A549 (cell line): Measurements from ENCODE around the gene ANKMY2. TPM values are rescaled to one million over a fixed set of nuclear protein-coding genes. Genes with fewer than 3 reads are reported as not detected.

Source experiments
- ATAC-seq, 2 experiments: fragments of 200-7000 bp in 1 of 2; fragments of >200 bp in 1 of 2; cut with Nextera tagmentation in 1 of 2; cut with Tn5 transposase in 1 of 2; 3 replicates each; pipeline versions ENCODE4 v1.8.0 to v1.9.1; 2018 to 2020; ENCODE audit warnings: mild to moderate bottlenecking in 1 of 2, moderate library complexity in 1 of 2
- CTCF ChIA-PET: fragments of 300-600 bp; sonication (Branson Sonifier 250); formaldehyde crosslinking; extraction: SDS; loops from one replicate; lab custom pipeline; 2021; ENCODE audit warnings: antibody characterized with exemption, inconsistent platforms; lab: Yijun Ruan, JAX
- POLR2A ChIA-PET: fragments of 350-600 bp; formaldehyde crosslinking; extraction: SDS; loops from one replicate; lab custom pipeline; 2021; ENCODE audit warnings: antibody characterized with exemption, inconsistent platforms; lab: Yijun Ruan, JAX
- DNase-seq, 2 experiments: peaks; one replicate each; pipeline versions ENCODE4 v3.0.0 to v3.0.0-alpha.2; 2011 to 2016; ENCODE audit warnings: low read depth in 1 of 2, low spot score in 1 of 2
- FAIRE-seq: peaks from 2 replicates; lab custom pipeline; 2011; peaks lifted over from hg19 to GRCh38; lab: Jason Lieb, UNC
- H3K27ac ChIP-seq, 2 experiments: fragments of >200 bp; sonication (Bioruptor Twin); formaldehyde crosslinking; 3 replicates each; pipeline ENCODE4 v1.5.1; 2016 to 2017
- H3K4me1 ChIP-seq: fragments of >200 bp; sonication (Bioruptor Twin); formaldehyde crosslinking; 3 replicates; pipeline ENCODE4 v1.6.1; 2016
- H3K4me2 ChIP-seq: fragments of >200 bp; sonication (Bioruptor Twin); formaldehyde crosslinking; 3 replicates; pipeline ENCODE4 v1.6.1; 2016
- H3K4me3 ChIP-seq: fragments of >200 bp; sonication (Bioruptor Twin); formaldehyde crosslinking; 3 replicates; pipeline ENCODE4 v1.5.1; 2016
- H3K9me3 ChIP-seq: fragments of >200 bp; sonication (Bioruptor Twin); formaldehyde crosslinking; 3 replicates; pipeline ENCODE4 v1.6.1; 2016
- BCL3 ChIP-seq: fragments of >200 bp; sonication (Bioruptor Twin); formaldehyde crosslinking; IDR thresholded peaks from 3 replicates; pipeline ENCODE4 v1.6.1; 2016
- CEBPB ChIP-seq, 2 experiments: fragments of >200 bp in 1 of 2; sonication (Bioruptor Twin) in 1 of 2; formaldehyde crosslinking in 1 of 2; IDR thresholded peaks; 2 replicates each; pipeline ENCODE4 v1.6.1; 2012 to 2016
- E2F6 ChIP-seq: IDR thresholded peaks from 2 replicates; pipeline ENCODE4 v1.6.1; 2012; ENCODE audit warnings: low read depth, borderline replicate concordance
- EHMT2 ChIP-seq: fragments of 200-600 bp; sonication (generic); IDR thresholded peaks from 2 replicates; pipeline ENCODE4 v1.6.1; 2016; ENCODE audit warnings: antibody characterized with exemption, low read depth, mild to moderate bottlenecking, moderate library complexity
- JUN ChIP-seq, 2 experiments: fragments of >200 bp; sonication (Bioruptor Twin); formaldehyde crosslinking; IDR thresholded peaks; 2 replicates in 1 of 2; 3 replicates in 1 of 2; pipeline ENCODE4 v1.6.1; 2016 to 2017
- JUNB ChIP-seq: fragments of >200 bp; sonication (Bioruptor Twin); formaldehyde crosslinking; IDR thresholded peaks from 2 replicates; pipeline ENCODE4 v1.6.1; 2016
- KDM5A ChIP-seq: fragments of 200-600 bp; sonication (generic); IDR thresholded peaks from 2 replicates; pipeline ENCODE4 v1.6.1; 2016; ENCODE audit warnings: antibody characterized with exemption, mild to moderate bottlenecking
- MAX ChIP-seq: IDR thresholded peaks from 2 replicates; pipeline ENCODE4 v1.6.1; 2012
- MYC ChIP-seq: IDR thresholded peaks from 2 replicates; pipeline ENCODE4 v1.6.1; 2012; ENCODE audit warnings: mild to moderate bottlenecking, inconsistent platforms, low read length, improper control_type of control experiment, borderline replicate concordance
- POLR2A ChIP-seq: IDR thresholded peaks from 2 replicates; pipeline ENCODE4 v1.6.1; 2012; ENCODE audit warnings: mild to moderate bottlenecking, low read length
- RAD21 ChIP-seq, 2 experiments: fragments of >200 bp in 1 of 2; sonication (Bioruptor Twin) in 1 of 2; formaldehyde crosslinking in 1 of 2; IDR thresholded peaks in 1 of 2; conservative IDR thresholded peaks in 1 of 2; 2 replicates in 1 of 2; 3 replicates in 1 of 2; pipeline ENCODE4 v1.6.1; 2012 to 2018; ENCODE audit warnings: inconsistent platforms in 1 of 2
- RARB ChIP-seq: fragments of 250-450 bp; sonication (Bioruptor Pico); IDR thresholded peaks from 2 replicates; pipeline ENCODE4 v1.8.0; 2021; ENCODE audit warnings: mild to moderate bottlenecking, moderate library complexity
- REST ChIP-seq: fragments of 200-600 bp; sonication (generic); IDR thresholded peaks from 2 replicates; pipeline ENCODE4 v1.6.1; 2016; ENCODE audit warnings: antibody characterized with exemption, mild to moderate bottlenecking, moderate library complexity
- TP53 ChIP-seq: fragments of 250-450 bp; sonication (Bioruptor Pico); IDR thresholded peaks from 2 replicates; pipeline ENCODE4 v1.5.0; 2021; ENCODE audit warnings: mild to moderate bottlenecking, moderate library complexity
- ZSCAN20 ChIP-seq: fragments of 250-450 bp; sonication (Bioruptor Pico); IDR thresholded peaks from 2 replicates; pipeline ENCODE4 v1.8.0; 2022; ENCODE audit warnings: mild to moderate bottlenecking, moderate library complexity
- WGBS: methylation state at CpG from one replicate; pipeline ENCODE4 v1.1.6; 2017; ENCODE audit errors: missing lambda C conversion rate; 5-methylcytosine and 5-hydroxymethylcytosine counted together
- polyA plus RNA-seq, 4 experiments: library from polyadenylated mRNA; depleted of rRNA in 3 of 4; stranded (reverse); fragments of >200 nt; fragmentation: RNase III in 1 of 4; extraction: RNeasy Plus Mini Kit Qiagen cat#74134 plus additional on column Dnase treatment in 1 of 4; gene quantifications; 2 replicates in 3 of 4; 3 replicates in 1 of 4; pipeline ENCODE4 v1.2.3, GENCODE V29; 2011 to 2017

The ANKMY2 gene
- polyA plus RNA-seq, 2 of the 4 experiments (the other 2 are of a cell fraction) = 15.3 to 26.1 TPM

- TF ChIP-seq REST (no peak), ZSCAN20 (CRISPR knock-in tag) (no peak)
These were observed 1.9 kb upstream of the ANKMY2 start (continued) for GRCh38 chr7:16647435-16647960.

GRCh38 chr7:16646472-16647072 is 1.0 kb upstream of the ANKMY2 start:
- ChIA-PET POLR2A (interaction anchor here (0.6 to 2.6 kb wide), 6 partner anchors 10 to 1054 kb away, joined by 3 to 48 read pairs (median 8); partner anchors contain the start of gene CRPPA), CTCF (interaction anchor here (0.6 to 0.9 kb wide), 3 partner anchors 10 to 709 kb away, joined by 3 read pairs; no protein-coding TSS in a partner anchor)
- 3% methylated on average over 13 of the region's 29 CpGs for WGBS

GRCh38 chr7:16644636-16645592 is 640 bp downstream of the ANKMY2 start:
- ChIA-PET CTCF (interaction anchor here (0.6 to 1.2 kb wide), 3 partner anchors 8 to 23 kb away, joined by 3 to 4 read pairs (median 4); no protein-coding TSS in a partner anchor), POLR2A (interaction anchor here (0.9 to 2.6 kb wide), 7 partner anchors 9 to 224 kb away, joined by 3 to 48 read pairs (median 3); partner anchors contain the start of gene CRPPA)
- TF ChIP-seq MAX = peak; percentile 79
- TF ChIP-seq KDM5A = no peak
- TF ChIP-seq JUN (IDR thresholded peaks at IDR 0.05) = 0 out of 5 replicates have a peak, but pooled peaks of 1 of the 2 experiments have one; percentile 15
- no peak for TF ChIP-seq EHMT2
- peak; percentile 63; the same call in 1 of the 2 replicates for TF ChIP-seq MYC
- 0 out of 3 replicates have a peak, but pooled peaks have one; percentile 37 for TF ChIP-seq BCL3
- TF ChIP-seq TP53 = no peak
- peak; percentile 39; the same call in 1 of the 2 replicates for TF ChIP-seq E2F6
- peak; percentile 50; the same call in 1 of the 2 replicates for TF ChIP-seq POLR2A
- WGBS = 1% methylated on average over 45 of the region's 57 CpGs
- H3K4me1 ChIP-seq = peaks cover 35% of the 10 kb centered on the region
- ATAC-seq (peak; percentile 61 to 69), DNase-seq (peak; percentile 51 to 71), FAIRE-seq (no peak)
- peak overlapping the region; percentile 87 for H3K4me3 ChIP-seq
- H3K9me3 ChIP-seq = no peaks in the 10 kb centered on the region
- H3K27ac ChIP-seq = peak overlapping the region; percentile 96
- peak overlapping the region; percentile 84 for H3K4me2 ChIP-seq

More at GRCh38 chr7:16646472-16647072, 1.0 kb upstream of the ANKMY2 start:
- Histone ChIP-seq H3K4me2 (peak overlapping the region; percentile 84), H3K4me3 (peak overlapping the region; percentile 87), H3K9me3 (no peaks in the 10 kb centered on the region), H3K27ac (peak overlapping the region; percentile 96)
- ATAC-seq (peak; percentile 12 to 27), FAIRE-seq (no peak), DNase-seq (no peak)
- no peak for TF ChIP-seq CEBPB (IDR thresholded peaks at IDR 0.05)
- TF ChIP-seq RAD21 (conservative IDR thresholded peaks at IDR 0.05 in 1 of 2, IDR thresholded peaks at IDR 0.05 in 1 of 2) = 0 out of 5 replicates have a peak, but pooled peaks of 1 of the 2 experiments have one; percentile 10
- TF ChIP-seq RARB = no peak
- no peak for TF ChIP-seq JUNB
- TF ChIP-seq, all 56 proteins: peak for 1
- peaks cover 49% of the 10 kb centered on the region for H3K4me1 ChIP-seq
